ENCODE data around the gene COX19. TPM values are rescaled to one million over a fixed set of nuclear protein-coding genes. Genes with fewer than 3 reads are reported as not detected.
"Not testable (repeated sequence)": the region's sequence is repeated elsewhere in the genome, so short reads cannot be mapped to it uniquely, and the experiment has no call there.

Gene COX19
- total RNA-seq, 1 experiment from 2014 or later, result 11.6 TPM

- Histone ChIP-seq H3K4me2 (ENCODE audit: low read length) (no peak overlapping the region), H3K27ac (ENCODE audit: low read length) (no peak overlapping the region), H3K36me3 (ENCODE audit: low read depth, low read length) (no peaks in the 10 kb centered on the region), H4K20me1 (ENCODE audit: low read length) (no peaks in the 10 kb centered on the region), H3K27me3 (ENCODE audit: low read length) (no peaks in the 10 kb centered on the region), H3K9ac (ENCODE audit: low read length) (no peak overlapping the region), H2AFZ (ENCODE audit: low read length) (no peak overlapping the region), H3K4me1 (ENCODE audit: insufficient read depth, low read length) (no peaks in the 10 kb centered on the region), H3K4me3 (ENCODE audit: low read length) (no peak overlapping the region), H3K79me2 (ENCODE audit: low read length) (no peaks in the 10 kb centered on the region), H3K9me3 (ENCODE audit: low read length) (no peaks in the 10 kb centered on the region), H3K9me2 (replicated peaks; ENCODE audit: low read length) (no peaks in the 10 kb centered on the region), H3F3A (ENCODE audit: low read length, unreplicated experiment) (no peaks in the 10 kb centered on the region)
- no TSS peak for BruUV-seq (replicated peaks)
- ChIA-PET CTCF (no interaction called here), POLR2A (ENCODE audit: unreplicated experiment) (interaction anchor here (0.5 kb wide), 1 partner anchor 20 kb away, joined by 3 read pairs; no protein-coding TSS in a partner anchor)
- intact Hi-C loops (cut with micrococcal nuclease), result no loop called here
- ATAC-seq (no peak), DNase-seq (no peak)
- no peak for TF ChIP-seq CTCF (conservative IDR thresholded peaks at IDR 0.05; ENCODE audit: low read depth, low read length)
Observed at GRCh38 chr7:961546-962400, 13.6 kb downstream of the COX19 start.

GRCh38 chr7:960972-961371 is 14.4 kb downstream of the COX19 start:
- intact Hi-C loops (cut with micrococcal nuclease); H3K9me2 ChIP-seq (replicated peaks; ENCODE audit: low read length); H3K27ac ChIP-seq (ENCODE audit: low read length); H3K36me3 ChIP-seq (ENCODE audit: low read depth, low read length); H3K79me2 ChIP-seq (ENCODE audit: low read length); H3K27me3 ChIP-seq (ENCODE audit: low read length); H3F3A ChIP-seq (ENCODE audit: low read length, unreplicated experiment); H4K20me1 ChIP-seq (ENCODE audit: low read length); H3K9ac ChIP-seq (ENCODE audit: low read length); DNase-seq; ATAC-seq; H3K4me2 ChIP-seq (ENCODE audit: low read length); POLR2A ChIA-PET (ENCODE audit: unreplicated experiment); H2AFZ ChIP-seq (ENCODE audit: low read length); H3K9me3 ChIP-seq (ENCODE audit: low read length); CTCF ChIA-PET; H3K4me1 ChIP-seq (ENCODE audit: insufficient read depth, low read length); H3K4me3 ChIP-seq (ENCODE audit: low read length); BruUV-seq (replicated peaks): not testable (repeated sequence)

GRCh38 chr7:960269-960871 is 15.0 kb downstream of the COX19 start:
- H3K9me3 ChIP-seq (ENCODE audit: low read length), result no peaks in the 10 kb centered on the region
- DNase-seq (no peak), ATAC-seq (no peak)
- no peak overlapping the region for H2AFZ ChIP-seq (ENCODE audit: low read length)
- no peak overlapping the region for H3K4me2 ChIP-seq (ENCODE audit: low read length)
- no peaks in the 10 kb centered on the region for H3K4me1 ChIP-seq (ENCODE audit: insufficient read depth, low read length)
- POLR2A ChIA-PET (ENCODE audit: unreplicated experiment), result no interaction called here
- H3K4me3 ChIP-seq (ENCODE audit: low read length), result no peak overlapping the region
- H3K36me3 ChIP-seq (ENCODE audit: low read depth, low read length), result no peaks in the 10 kb centered on the region
- H3F3A ChIP-seq (ENCODE audit: low read length, unreplicated experiment), result no peaks in the 10 kb centered on the region
- no peaks in the 10 kb centered on the region for H3K79me2 ChIP-seq (ENCODE audit: low read length)
- no peaks in the 10 kb centered on the region for H3K27me3 ChIP-seq (ENCODE audit: low read length)
- TF ChIP-seq EZH2phosphoT487 (IDR thresholded peaks at IDR 0.05; ENCODE audit: borderline replicate concordance, low read length) (no peak), EZH2 (IDR thresholded peaks at IDR 0.05; ENCODE audit: low read length, unreplicated experiment) (no peak), CTCF (conservative IDR thresholded peaks at IDR 0.05; ENCODE audit: low read depth, low read length) (no peak)
- no peak overlapping the region for H3K9ac ChIP-seq (ENCODE audit: low read length)
- no peaks in the 10 kb centered on the region for H3K9me2 ChIP-seq (replicated peaks; ENCODE audit: low read length)
- no peak overlapping the region for H3K27ac ChIP-seq (ENCODE audit: low read length)
- intact Hi-C loops (cut with micrococcal nuclease), result no loop called here
- CTCF ChIA-PET, result interaction anchor here (0.6 kb wide), 1 partner anchor 13 kb away, joined by 3 read pairs; no protein-coding TSS in a partner anchor
- H4K20me1 ChIP-seq (ENCODE audit: low read length), result no peaks in the 10 kb centered on the region
- no TSS peak for BruUV-seq (replicated peaks)

GRCh38 chr7:959740-960139 is 15.6 kb downstream of the COX19 start:
- H3K27ac ChIP-seq (ENCODE audit: low read length); H3K4me1 ChIP-seq (ENCODE audit: insufficient read depth, low read length); BruUV-seq (replicated peaks); H3K9ac ChIP-seq (ENCODE audit: low read length); H3K4me2 ChIP-seq (ENCODE audit: low read length); DNase-seq; H3K36me3 ChIP-seq (ENCODE audit: low read depth, low read length); H2AFZ ChIP-seq (ENCODE audit: low read length); H3F3A ChIP-seq (ENCODE audit: low read length, unreplicated experiment); POLR2A ChIA-PET (ENCODE audit: unreplicated experiment); H4K20me1 ChIP-seq (ENCODE audit: low read length); H3K9me2 ChIP-seq (replicated peaks; ENCODE audit: low read length); H3K9me3 ChIP-seq (ENCODE audit: low read length); H3K4me3 ChIP-seq (ENCODE audit: low read length); H3K27me3 ChIP-seq (ENCODE audit: low read length); H3K79me2 ChIP-seq (ENCODE audit: low read length); intact Hi-C loops (cut with micrococcal nuclease); ATAC-seq: not testable (repeated sequence)
- CTCF ChIA-PET, result interaction anchor here (0.6 kb wide), 1 partner anchor 13 kb away, joined by 3 read pairs; no protein-coding TSS in a partner anchor

Data from PC-3 (cell line).